ENCODE data around the gene GPSM1. TPM values are rescaled to one million over a fixed set of nuclear protein-coding genes. Genes with fewer than 3 reads are reported as not detected.

The GPSM1 gene
- total and polyA plus RNA-seq, 9 of the 15 experiments (the other 6 are each of a cell fraction or from before 2014, with no cell fraction given): 0.04 to 14.2 (median 3.1) TPM

DNA sequence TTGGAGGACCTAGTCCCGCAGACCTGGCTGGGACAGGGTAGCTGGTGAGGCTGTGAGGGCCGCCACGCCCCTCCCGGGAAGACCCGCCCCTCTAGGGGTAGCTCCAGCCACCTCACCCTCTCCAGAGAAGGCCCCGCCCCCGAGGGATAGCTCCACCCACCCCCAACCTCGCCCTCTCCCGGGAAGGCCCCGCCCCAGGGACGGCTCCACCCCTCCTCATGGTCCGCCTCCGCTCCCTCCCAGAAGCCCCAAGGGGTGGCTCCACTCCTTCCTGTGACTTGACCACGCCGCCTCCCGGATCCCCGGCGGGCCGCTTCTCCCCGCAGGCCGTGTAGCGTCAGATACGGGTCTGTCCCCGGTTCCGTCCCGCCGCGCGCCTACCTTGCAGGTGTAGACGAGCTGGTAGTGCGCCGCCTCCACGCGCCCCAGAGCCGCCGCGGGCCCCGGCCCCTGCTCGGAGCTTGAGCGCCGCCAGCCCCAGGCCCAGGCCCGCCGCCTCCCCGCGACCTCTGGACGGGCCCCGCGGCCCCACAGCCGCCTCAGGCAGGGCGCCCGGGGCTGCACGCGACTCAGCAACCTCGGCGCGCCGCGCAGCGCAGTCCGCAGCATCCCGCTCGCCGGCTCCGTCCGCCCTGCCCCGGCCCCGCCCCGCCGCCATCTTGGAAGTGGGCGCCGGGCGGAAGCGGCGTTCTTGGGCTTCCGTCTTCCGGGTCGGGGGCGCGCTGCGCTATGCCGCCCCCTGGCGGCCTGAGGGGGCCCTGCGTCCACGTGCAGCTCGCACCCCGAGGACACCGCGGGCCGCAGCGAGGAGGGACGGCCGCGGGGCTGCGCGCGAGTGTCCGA lies 36.0 kb downstream of the GPSM1 start, which contains the start of gene DNLZ (continued):
- TF ChIP-seq, protein P1, sequence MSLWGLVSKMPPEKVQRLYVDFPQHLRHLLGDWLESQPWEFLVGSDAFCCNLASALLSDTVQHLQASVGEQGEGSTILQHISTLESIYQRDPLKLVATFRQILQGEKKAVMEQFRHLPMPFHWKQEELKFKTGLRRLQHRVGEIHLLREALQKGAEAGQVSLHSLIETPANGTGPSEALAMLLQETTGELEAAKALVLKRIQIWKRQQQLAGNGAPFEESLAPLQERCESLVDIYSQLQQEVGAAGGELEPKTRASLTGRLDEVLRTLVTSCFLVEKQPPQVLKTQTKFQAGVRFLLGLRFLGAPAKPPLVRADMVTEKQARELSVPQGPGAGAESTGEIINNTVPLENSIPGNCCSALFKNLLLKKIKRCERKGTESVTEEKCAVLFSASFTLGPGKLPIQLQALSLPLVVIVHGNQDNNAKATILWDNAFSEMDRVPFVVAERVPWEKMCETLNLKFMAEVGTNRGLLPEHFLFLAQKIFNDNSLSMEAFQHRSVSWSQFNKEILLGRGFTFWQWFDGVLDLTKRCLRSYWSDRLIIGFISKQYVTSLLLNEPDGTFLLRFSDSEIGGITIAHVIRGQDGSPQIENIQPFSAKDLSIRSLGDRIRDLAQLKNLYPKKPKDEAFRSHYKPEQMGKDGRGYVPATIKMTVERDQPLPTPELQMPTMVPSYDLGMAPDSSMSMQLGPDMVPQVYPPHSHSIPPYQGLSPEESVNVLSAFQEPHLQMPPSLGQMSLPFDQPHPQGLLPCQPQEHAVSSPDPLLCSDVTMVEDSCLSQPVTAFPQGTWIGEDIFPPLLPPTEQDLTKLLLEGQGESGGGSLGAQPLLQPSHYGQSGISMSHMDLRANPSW (CRISPR knock-in tag; IDR thresholded peaks at IDR 0.05): no peak; the same call in 1 of the 2 replicates
- TF ChIP-seq STAT5A (IDR thresholded peaks at IDR 0.05; ENCODE audit: borderline replicate concordance, low read length) (no peak; the same call in 1 of the 2 replicates), ZNF274 (IDR thresholded peaks at IDR 0.05; ENCODE audit: borderline replicate concordance, low read depth, low read length) (no peak; the same call in 1 of the 2 replicates), ARID1B (IDR thresholded peaks at IDR 0.05) (no peak), SETDB1 (IDR thresholded peaks at IDR 0.05; ENCODE audit: low read length) (no peak), ZNF785 (CRISPR knock-in tag; IDR thresholded peaks at IDR 0.05) (no peak), BRD9 (IDR thresholded peaks at IDR 0.05; ENCODE audit: low read depth, partially characterized antibody) (no peak), GABPB1 (CRISPR knock-in tag; IDR thresholded peaks at IDR 0.05) (peak; percentile 95), CHD1 (IDR thresholded peaks at IDR 0.05; ENCODE audit: low read length) (peak; percentile 85), ZBTB17 (CRISPR knock-in tag; IDR thresholded peaks at IDR 0.05) (no peak; the same call in none of the 2 replicates), ZNF584 (CRISPR knock-in tag; IDR thresholded peaks at IDR 0.05; ENCODE audit: low read depth) (no peak), ZNF354B (CRISPR knock-in tag; IDR thresholded peaks at IDR 0.05) (no peak), ZNF444 (CRISPR knock-in tag; IDR thresholded peaks at IDR 0.05) (0 out of 2 replicates have a peak, but pooled peaks have one; percentile 31), PTRF (tag; IDR thresholded peaks at IDR 0.05) (no peak), ZNF140 (CRISPR knock-in tag; IDR thresholded peaks at IDR 0.05) (no peak), TAF15 (IDR thresholded peaks at IDR 0.05; ENCODE audit: low read depth, low read length) (no peak), ZSCAN29 (IDR thresholded peaks at IDR 0.05) (peak; percentile 77; the same call in 1 of the 2 replicates)
- TF ChIP-seq, protein P2, sequence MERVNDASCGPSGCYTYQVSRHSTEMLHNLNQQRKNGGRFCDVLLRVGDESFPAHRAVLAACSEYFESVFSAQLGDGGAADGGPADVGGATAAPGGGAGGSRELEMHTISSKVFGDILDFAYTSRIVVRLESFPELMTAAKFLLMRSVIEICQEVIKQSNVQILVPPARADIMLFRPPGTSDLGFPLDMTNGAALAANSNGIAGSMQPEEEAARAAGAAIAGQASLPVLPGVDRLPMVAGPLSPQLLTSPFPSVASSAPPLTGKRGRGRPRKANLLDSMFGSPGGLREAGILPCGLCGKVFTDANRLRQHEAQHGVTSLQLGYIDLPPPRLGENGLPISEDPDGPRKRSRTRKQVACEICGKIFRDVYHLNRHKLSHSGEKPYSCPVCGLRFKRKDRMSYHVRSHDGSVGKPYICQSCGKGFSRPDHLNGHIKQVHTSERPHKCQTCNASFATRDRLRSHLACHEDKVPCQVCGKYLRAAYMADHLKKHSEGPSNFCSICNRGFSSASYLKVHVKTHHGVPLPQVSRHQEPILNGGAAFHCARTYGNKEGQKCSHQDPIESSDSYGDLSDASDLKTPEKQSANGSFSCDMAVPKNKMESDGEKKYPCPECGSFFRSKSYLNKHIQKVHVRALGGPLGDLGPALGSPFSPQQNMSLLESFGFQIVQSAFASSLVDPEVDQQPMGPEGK (CRISPR knock-in tag; IDR thresholded peaks at IDR 0.05; ENCODE audit: borderline replicate concordance): no peak
- TF ChIP-seq, protein P3, sequence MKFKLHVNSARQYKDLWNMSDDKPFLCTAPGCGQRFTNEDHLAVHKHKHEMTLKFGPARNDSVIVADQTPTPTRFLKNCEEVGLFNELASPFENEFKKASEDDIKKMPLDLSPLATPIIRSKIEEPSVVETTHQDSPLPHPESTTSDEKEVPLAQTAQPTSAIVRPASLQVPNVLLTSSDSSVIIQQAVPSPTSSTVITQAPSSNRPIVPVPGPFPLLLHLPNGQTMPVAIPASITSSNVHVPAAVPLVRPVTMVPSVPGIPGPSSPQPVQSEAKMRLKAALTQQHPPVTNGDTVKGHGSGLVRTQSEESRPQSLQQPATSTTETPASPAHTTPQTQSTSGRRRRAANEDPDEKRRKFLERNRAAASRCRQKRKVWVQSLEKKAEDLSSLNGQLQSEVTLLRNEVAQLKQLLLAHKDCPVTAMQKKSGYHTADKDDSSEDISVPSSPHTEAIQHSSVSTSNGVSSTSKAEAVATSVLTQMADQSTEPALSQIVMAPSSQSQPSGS (CRISPR knock-in tag; IDR thresholded peaks at IDR 0.05): no peak
- TF ChIP-seq, protein P4, sequence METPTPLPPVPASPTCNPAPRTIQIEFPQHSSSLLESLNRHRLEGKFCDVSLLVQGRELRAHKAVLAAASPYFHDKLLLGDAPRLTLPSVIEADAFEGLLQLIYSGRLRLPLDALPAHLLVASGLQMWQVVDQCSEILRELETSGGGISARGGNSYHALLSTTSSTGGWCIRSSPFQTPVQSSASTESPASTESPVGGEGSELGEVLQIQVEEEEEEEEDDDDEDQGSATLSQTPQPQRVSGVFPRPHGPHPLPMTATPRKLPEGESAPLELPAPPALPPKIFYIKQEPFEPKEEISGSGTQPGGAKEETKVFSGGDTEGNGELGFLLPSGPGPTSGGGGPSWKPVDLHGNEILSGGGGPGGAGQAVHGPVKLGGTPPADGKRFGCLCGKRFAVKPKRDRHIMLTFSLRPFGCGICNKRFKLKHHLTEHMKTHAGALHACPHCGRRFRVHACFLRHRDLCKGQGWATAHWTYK (CRISPR knock-in tag; IDR thresholded peaks at IDR 0.05): peak; percentile 65; the same call in 1 of the 2 replicates

Measured in K562 (cell line).